ENCODE measurements around the gene KLHL29. TPM values are rescaled to one million over a fixed set of nuclear protein-coding genes. Genes with fewer than 3 reads are reported as not detected.

Gene KLHL29
- total and polyA plus RNA-seq, 2 donors (not counting 1 experiment from before 2014, with no cell fraction given), result 1.3 to 3.4 TPM

GRCh38 chr2:23669413-23670244 is 284.6 kb downstream of the KLHL29 start:
- ChIA-PET CTCF (no interaction called here), POLR2A (no interaction called here)
- intact Hi-C loops (cut with micrococcal nuclease), result no loop called here
- Histone ChIP-seq H2AFZ (ENCODE audit: insufficient read depth, low read depth, low read length, poor library complexity, severe bottlenecking) (no peak overlapping the region), H3K79me2 (ENCODE audit: control insufficient read depth, insufficient read depth, low read length) (no peaks in the 10 kb centered on the region), H3K27me3 (replicated peaks in 1 of 4; ENCODE audit: control extremely low read depth in 1 of 4, control insufficient read depth in 3 of 4, insufficient read depth in 4 of 4, low read length in 3 of 4) (peaks cover 0 to 7% (median 0%) of the 10 kb centered on the region in 4 experiments), H4K20me1 (ENCODE audit: control insufficient read depth, insufficient read depth, low read length, poor library complexity, severe bottlenecking) (no peaks in the 10 kb centered on the region), H3K4me1 (ENCODE audit: control insufficient read depth in 2 of 2, insufficient read depth in 2 of 2, low read length in 2 of 2) (no peaks in the 10 kb centered on the region), H3K27ac (ENCODE audit: low read length in 2 of 2) (no peak overlapping the region), H3K4me2 (replicated peaks; ENCODE audit: low read depth, low read length, poor library complexity, severe bottlenecking) (no peak overlapping the region), H3K9ac (ENCODE audit: low read length) (no peak overlapping the region), H3K9me3 (ENCODE audit: control extremely low read depth in 1 of 3, control insufficient read depth in 2 of 3, insufficient read depth in 1 of 3, low read length in 2 of 3) (peaks cover 0 to 6% (median 0%) of the 10 kb centered on the region in 3 donors), H3K4me3 (ENCODE audit: control extremely low read depth in 1 of 5, extremely low read depth in 1 of 5, insufficient read depth in 1 of 5, low read depth in 2 of 5, low read length in 4 of 5) (no peak overlapping the region), H3K36me3 (replicated peaks in 1 of 2; ENCODE audit: control extremely low read depth in 1 of 2, control insufficient read depth in 1 of 2, extremely low read depth in 1 of 2, insufficient read depth in 2 of 2, low read length in 1 of 2) (no peaks in the 10 kb centered on the region)
- TF ChIP-seq EZH2 (IDR thresholded peaks at IDR 0.05; ENCODE audit: borderline replicate concordance, insufficient read depth, low read depth, low read length, poor library complexity, severe bottlenecking), result no peak
- no peak for TF ChIP-seq CTCF (IDR thresholded peaks at IDR 0.05)
- no peaks in the 10 kb centered on the region for H3K4me1 Mint-ChIP-seq
- H3K4me3 Mint-ChIP-seq, result no peak overlapping the region
- no peak overlapping the region for H3K27ac Mint-ChIP-seq
- no peaks in the 10 kb centered on the region for H3K9me3 Mint-ChIP-seq (ENCODE audit: insufficient read depth)
- WGBS (ENCODE audit: insufficient coverage), result 95% methylated on average over 22 of the region's 22 CpGs
- DNase-seq, result no peak
- H3K27me3 Mint-ChIP-seq, result no peaks in the 10 kb centered on the region
- ATAC-seq (ENCODE audit: low read depth), result no peak

GRCh38 chr2:23670245-23670592 is 285.2 kb downstream of the KLHL29 start:
- CTCF ChIA-PET, result no interaction called here
- TF ChIP-seq CTCF (IDR thresholded peaks at IDR 0.05) (no peak), EZH2 (IDR thresholded peaks at IDR 0.05; ENCODE audit: borderline replicate concordance, insufficient read depth, low read depth, low read length, poor library complexity, severe bottlenecking) (no peak)
- Mint-ChIP-seq H3K27ac (no peak overlapping the region), H3K4me1 (no peaks in the 10 kb centered on the region), H3K4me3 (no peak overlapping the region), H3K27me3 (no peaks in the 10 kb centered on the region), H3K9me3 (ENCODE audit: insufficient read depth) (no peaks in the 10 kb centered on the region)
- DNase-seq (no peak), ATAC-seq (ENCODE audit: low read depth) (no peak)
- Histone ChIP-seq H4K20me1 (ENCODE audit: control insufficient read depth, insufficient read depth, low read length, poor library complexity, severe bottlenecking) (no peaks in the 10 kb centered on the region), H3K4me1 (ENCODE audit: control insufficient read depth in 2 of 2, insufficient read depth in 2 of 2, low read length in 2 of 2) (no peaks in the 10 kb centered on the region), H3K79me2 (ENCODE audit: control insufficient read depth, insufficient read depth, low read length) (no peaks in the 10 kb centered on the region), H3K9me3 (ENCODE audit: control extremely low read depth in 1 of 3, control insufficient read depth in 2 of 3, insufficient read depth in 1 of 3, low read length in 2 of 3) (peaks cover 0 to 9% (median 0%) of the 10 kb centered on the region in 3 donors), H3K27me3 (replicated peaks in 1 of 4; ENCODE audit: control extremely low read depth in 1 of 4, control insufficient read depth in 3 of 4, insufficient read depth in 4 of 4, low read length in 3 of 4) (peaks cover 0 to 1% (median 0%) of the 10 kb centered on the region in 4 experiments), H3K4me3 (ENCODE audit: control extremely low read depth in 1 of 5, extremely low read depth in 1 of 5, insufficient read depth in 1 of 5, low read depth in 2 of 5, low read length in 4 of 5) (no peak overlapping the region), H2AFZ (ENCODE audit: insufficient read depth, low read depth, low read length, poor library complexity, severe bottlenecking) (no peak overlapping the region), H3K27ac (ENCODE audit: low read length in 2 of 2) (no peak overlapping the region), H3K9ac (ENCODE audit: low read length) (no peak overlapping the region), H3K36me3 (replicated peaks in 1 of 2; ENCODE audit: control extremely low read depth in 1 of 2, control insufficient read depth in 1 of 2, extremely low read depth in 1 of 2, insufficient read depth in 2 of 2, low read length in 1 of 2) (no peaks in the 10 kb centered on the region), H3K4me2 (replicated peaks; ENCODE audit: low read depth, low read length, poor library complexity, severe bottlenecking) (no peak overlapping the region)
- intact Hi-C loops (cut with micrococcal nuclease), result no loop called here
- POLR2A ChIA-PET, result no interaction called here
- 91% methylated on average over 9 of the region's 11 CpGs for WGBS (ENCODE audit: insufficient coverage)

Data from B cell (primary cell).